Cortex of kidney (tissue), 1 donor: ENCODE results near the gene SNX14.

Source experiments
- DNase-seq: peaks from one replicate; lab custom pipeline; 2025; lab: John Stamatoyannopoulos, UW

SNX14 gene

DNA sequence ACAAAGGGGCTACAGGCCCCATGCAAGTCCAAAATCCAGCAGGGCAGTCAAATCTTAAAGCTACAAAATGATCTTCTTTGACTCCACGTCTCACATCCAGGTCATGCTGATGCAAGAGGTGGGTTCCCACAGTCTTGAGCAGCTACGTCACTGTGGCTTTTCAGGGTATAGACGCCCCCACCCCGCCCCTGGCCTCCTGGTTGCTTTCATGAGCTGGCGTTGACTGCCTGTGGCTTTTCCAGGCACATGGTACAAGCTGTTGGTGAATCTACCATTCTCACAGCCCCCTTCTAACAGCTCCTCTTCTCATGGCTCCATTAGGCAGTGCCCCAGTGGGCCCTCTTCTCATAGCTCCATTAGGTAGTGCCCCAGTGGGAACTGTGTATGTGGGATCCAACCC is 96.8 kb downstream of the SNX14 start:
- no peak for DNase-seq

DNA sequence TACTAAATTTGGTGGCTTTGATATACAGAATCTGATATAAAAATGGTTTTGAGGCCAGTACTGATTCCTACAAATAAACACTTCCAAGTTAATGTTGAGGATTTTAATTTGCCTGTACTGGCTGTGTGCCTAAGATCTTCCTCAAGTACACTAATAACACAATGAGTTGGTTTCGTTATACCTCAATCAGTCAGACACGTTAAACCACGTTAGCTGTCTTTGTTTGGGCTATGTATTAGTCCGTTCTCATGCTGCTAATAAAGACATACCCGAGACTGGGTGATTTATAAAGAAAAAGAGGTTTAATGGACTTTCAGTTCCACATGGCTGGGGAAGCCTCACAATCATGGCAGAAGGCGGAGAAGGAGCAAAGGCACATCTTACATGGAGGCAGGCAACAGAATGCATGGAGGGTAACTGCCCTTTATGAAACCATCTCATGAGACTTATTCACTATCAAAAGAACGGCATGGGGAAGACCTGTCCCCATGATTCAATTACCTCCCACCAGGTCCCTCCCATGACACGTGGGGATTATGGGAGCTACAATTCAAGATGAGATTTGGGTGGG is 97.6 kb downstream of the SNX14 start:
- no peak for DNase-seq

DNA sequence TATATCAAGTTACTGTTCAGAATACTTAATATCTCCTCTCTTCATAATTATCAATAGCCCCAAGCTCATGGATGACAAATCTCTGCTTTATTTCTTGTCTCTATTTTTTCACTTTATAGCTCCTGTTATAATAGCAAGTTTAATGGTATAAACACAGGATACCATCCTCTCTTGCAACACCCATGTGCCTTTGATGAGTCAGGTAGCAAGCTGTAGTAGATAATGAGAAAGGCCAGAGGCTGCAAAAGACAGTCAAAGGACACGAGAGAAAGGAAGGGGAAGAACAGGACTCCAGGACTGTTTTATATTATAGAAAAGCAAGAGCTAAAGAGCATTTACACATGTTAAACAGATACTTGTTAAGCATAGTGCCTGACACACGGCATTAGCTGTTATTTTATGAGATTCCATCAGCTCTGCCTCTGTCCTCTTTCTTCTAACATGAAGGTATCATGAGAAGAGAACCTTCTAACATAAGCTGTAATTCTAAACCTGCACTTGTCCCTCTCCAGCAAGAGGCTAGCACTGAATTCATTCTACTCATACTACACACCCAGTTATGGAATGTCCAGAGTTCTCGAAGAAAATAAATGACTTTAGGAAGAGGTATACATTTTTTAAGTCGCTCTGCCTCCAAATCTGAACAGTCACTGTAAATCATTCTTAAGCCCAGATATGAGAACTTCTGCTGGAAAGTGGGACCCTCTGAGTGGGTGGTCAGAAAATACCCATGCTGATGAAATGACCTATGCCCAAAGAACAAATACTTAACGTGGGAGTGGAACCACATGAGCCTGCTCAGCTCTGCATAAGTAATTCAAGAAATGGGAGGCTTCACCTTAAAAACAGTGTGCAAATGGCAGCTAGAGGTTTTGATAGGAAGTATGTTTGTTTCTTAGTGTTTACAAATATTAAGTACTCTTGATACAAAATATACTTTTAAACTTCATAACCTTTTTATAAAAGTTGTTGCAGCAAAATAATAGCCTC is 98.8 kb downstream of the SNX14 start:
- DNase-seq: no peak

DNA sequence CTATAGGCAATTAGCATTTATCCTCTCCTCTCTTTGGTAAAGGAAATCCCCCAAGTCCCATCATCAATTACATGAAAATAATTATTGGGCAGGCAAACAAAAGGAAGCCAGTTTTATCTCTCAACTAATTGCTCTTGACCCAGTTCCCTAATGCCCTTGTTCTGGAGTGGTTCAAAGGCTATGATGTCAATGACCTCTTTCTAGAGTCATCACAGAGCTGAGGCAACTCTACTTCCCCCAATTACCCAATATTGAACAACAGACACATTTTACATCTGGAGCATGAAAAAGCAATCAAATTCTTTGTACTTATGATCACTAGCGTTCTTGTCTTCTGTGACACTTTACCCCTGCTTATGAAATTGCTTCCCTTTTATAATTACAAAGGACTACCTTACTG is 100.3 kb downstream of the SNX14 start:
- no peak for DNase-seq

DNA sequence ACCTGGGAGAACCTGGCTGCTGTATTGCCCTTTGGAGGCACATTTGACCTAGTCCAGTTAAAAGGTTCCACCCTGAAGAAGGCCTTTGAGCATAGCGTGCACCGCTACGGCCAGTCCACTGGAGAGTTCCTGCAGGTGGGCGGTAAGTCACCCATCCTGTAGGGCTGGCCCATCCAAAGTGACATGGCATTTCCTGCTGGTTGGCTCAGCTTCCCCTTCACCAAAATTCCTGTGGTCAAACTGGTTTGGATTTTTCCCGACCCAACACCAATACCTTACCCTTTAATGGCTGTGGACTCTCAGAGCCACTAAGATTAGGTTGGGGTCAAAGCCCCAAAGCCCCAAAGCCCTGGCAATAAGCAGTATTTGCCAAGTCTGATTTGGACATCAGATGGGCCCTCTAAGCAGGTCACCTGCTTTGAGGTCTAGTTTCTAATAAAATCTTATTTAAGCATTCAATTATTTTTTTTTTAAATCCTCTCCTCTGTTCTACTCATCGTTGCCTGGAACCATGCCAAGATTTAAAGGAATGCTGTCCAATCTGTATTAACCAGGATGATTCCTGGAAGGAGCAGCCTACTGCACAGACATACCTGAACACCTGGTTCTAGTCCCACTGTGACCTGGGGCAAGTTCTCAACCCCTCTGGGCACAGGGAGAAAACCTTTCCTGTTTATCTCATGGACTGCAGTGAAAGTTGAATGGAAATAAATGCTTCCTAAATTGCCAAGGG is 103.0 kb downstream of the SNX14 start:
- DNase-seq: no peak

DNA sequence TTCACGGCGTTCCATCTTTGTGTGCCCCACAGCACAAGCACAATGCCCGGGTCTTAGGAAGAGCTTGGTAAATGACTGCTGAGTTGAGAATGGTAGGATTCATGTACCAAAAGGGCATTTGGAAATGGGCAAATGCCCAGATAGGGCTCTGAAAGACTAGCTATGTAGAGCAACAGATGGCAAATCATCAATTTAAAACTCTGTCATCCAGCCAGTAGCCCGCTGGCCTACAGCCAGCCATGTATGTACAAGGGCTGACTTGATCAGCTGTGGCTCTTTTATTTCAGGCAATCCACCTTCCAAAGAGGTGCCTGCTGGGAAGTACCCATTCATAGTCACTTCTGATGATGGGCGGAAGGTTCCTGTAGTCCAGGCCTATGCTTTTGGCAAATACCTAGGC is 108.7 kb downstream of the SNX14 start:
- no peak for DNase-seq

DNA sequence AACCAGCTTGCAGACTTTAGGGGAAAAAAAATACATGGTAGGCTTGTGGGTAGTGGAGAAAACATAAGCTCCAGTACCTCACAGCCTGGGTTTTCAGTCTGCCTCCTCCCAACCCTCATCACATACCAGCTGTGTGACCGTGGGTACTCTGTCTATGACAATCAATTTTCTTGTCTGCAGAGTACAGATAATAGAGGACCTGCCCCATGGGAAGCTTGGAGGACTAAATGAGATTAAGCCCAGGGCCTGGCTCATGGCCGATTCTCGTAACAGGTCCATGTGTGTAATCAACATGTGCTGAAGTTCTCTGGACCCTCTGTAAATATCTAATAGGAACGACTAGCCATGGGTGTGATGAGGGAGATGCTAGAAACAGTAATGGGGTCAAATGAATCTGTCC is 109.8 kb downstream of the SNX14 start:
- DNase-seq: no peak

DNA sequence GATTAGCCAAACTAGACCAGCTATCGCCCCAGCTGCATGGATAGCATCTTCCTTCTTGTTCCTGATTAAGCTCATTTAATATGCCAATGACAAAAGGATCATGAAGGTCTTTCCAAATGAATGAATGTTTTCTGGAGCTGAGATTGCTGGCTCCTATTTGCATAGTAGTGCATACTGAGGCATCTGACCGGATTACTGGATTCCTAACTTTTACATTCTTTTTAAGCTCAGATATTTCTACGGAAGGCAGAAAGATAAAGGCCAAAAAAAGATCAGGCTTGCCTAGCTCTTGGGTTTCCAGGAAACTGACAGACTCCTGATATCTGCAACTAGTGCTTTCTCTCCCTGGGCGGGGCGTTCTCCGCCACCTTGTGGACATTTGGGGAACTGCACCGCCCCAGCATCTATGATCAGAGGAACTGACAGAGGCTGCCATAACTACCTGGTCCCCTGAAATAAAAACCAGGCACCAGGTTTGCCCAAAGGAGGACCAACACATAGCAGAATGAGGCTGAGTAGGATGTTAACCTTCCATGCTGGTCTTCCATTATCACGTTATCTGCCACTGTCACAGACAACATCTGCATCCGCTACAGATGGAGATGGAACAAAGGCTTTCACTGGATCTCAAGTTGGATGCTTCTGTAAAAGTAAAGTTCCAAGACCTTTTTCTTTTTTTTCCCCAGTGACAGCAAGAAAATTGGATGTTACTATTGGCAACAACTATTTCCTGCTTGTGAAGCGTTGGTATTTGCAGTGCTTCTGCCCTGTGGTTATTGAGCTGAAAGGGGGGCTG is 110.6 kb downstream of the SNX14 start:
- no peak for DNase-seq

DNA sequence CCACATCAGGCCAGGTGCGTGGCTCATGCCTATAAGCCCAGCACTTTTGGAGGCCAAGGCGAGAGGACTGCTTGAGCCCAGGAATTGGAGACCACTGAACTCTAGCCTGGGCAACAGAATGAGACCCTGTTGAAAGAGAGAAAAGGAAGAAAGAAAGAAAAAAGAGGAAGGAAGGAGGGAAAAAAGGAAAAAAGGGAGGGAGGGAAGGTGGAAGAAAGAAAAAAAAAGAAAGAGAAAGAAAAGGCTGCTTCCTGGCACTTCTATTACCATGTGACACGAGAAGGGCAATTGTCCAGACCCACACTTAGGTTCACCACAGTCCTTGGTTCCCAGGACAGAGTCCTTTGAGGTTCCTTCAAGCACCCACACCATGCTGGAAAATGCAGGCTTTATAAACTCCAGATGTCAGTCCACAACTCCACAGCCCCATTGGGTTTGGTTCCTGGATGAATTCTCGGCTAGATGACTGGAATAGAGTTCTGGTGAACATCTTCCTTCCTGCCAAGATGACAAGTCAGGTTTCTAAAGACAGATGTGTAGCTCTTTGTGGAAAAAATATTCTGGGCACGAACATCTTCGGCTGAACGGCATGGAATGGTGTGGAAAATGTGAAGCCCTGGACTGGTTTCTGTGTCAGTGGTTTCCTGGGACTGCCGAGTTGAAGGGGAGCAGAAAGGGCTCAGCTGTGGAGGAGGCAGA is 111.3 kb downstream of the SNX14 start:
- DNase-seq: no peak

DNA sequence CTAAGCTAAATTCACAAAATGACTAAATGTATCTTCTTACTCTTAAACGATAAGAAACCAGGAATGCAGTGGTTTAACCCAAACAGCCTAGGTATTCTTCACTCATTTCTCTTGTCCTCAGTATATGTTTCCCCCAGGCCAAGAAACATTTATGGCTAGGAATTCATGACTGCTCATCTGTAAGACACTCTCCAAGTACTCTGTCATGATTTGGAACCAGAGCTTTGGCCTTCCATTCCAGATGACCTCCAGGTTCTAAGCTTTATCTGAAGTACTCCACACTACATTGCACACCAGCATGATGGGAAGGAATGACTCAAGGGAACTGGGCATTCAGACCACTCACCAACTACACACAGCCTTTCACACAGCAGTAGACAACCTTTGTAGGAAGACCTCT is 114.5 kb downstream of the SNX14 start:
- no peak for DNase-seq

DNA sequence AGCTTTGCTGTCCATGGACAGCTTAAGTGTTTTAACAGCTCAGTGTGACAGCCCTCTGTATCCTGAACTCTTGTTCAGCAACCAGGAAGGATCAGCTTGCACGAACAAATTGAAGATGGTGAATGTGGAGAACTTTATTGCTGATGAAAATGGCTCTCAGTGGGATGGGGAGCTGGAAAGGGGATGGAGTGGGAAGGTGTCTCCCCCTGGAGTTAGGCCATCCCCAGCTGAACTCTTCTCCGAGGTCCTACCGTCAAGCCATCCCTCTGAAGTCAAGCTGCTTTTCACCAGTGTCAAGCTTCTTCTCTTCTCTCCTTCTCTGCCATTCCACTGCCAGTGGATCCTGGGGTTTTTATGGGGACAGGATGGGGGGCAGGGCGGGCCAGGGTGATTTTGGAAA is 117.1 kb downstream of the SNX14 start:
- no peak for DNase-seq

DNA sequence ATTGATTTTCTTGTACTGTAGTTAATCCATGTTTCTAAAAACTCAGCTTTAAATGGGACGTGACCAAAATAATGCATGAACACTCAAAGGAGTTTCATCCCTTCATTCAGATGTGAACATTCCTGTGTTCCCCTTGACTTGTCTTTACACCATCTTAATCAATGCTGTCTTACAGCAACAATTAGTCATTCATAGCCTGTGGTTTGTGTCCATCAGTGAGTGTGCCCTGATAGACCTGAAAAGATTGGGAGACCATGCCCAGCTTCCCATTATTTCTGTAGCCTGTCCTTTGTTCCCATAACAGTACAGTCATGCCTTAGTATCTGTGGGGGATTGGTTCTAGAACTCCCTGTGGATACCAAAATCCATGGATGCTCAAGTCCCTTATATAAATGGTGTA is 119.9 kb downstream of the SNX14 start:
- no peak for DNase-seq

DNA sequence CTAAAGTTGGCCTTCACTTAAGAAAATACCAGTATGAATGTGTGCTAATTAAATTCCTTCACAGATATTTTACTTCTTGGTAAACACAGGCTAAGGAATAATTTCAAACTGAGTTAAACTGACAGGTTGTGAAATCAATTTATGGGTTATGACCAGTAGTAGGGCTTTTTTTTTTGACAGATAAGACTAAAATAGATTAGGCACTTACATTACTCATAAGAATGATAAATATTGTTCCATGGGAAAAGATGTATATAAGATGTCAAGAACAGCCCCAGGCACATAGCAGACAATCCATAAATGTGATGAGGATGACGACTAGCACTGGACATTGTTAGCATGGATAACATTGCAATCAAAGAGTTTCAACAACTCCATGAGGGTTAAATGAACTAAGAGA is 120.9 kb downstream of the SNX14 start:
- DNase-seq: no peak

DNA sequence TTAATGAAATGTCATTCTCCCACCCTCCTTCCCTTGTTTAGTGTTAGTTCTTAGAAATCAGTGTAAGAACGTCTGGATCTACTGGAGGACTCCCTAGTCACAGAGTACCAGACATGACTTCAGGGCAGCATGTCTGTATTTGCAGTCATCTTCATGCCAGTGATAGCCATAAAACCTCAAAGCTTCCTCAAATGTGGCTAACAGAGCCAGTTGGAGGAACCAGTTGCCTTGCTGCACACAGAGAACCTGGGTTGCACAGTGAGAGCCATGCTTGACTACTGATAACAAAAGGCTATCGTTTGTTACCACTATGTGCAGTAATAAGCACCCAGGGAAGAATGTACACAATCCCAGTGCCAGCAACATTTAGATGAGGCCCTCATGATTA is 123.6 kb downstream of the SNX14 start:
- DNase-seq: no peak

DNA sequence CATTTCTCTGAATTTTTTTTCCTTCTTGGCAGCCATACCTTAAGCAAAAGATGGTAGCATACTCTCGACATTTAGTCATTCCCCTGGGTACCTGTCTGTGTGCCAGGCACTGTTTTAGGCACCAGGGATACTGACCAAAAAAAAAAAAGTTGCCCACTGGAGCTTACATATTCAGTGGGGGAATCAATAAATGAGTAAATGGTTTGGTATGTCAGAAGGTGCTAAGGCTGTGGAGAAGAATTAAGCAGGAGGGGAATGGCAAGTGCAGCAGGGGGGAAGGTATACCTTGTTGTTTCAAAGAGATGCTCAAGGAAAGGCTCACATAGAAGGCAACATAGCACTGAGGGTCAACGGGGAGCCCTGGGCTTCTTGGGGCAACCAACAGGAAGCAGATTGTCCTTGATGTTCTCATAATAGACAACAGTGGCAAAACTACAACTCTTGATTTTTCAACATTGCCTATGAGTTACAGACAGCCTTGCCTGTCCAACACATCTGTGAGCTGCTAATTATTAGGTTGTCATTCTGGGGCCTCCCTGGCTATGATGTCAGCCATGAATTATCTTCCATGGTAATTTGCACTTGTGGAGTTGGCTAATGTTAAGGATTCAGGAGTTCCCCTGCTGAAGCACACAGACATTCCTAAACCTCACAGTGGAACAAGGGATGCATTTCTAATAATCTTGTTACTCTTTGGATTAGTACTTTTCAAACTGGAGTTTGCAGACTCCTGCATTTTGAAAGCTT is 124.2 kb downstream of the SNX14 start:
- no peak for DNase-seq

DNA sequence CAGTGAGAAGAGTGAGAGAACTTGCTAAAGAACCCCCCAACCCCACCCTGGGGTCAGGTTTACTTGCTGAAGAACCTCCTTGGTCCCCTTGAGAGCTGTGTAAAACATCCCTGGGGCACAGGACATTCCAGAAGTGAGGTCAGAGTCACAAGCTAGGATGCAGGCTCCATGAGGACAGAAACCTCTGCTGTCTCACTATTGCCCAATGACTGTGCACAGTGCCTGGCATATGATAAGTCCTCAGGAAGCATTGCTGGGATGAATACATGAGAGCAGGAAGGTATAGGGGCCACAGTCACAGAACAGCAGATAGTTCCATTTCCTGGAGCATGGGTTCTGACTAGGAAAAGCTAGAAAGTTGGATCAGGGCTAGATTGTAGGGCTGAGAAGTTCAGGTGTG is 125.3 kb downstream of the SNX14 start:
- no peak for DNase-seq

DNA sequence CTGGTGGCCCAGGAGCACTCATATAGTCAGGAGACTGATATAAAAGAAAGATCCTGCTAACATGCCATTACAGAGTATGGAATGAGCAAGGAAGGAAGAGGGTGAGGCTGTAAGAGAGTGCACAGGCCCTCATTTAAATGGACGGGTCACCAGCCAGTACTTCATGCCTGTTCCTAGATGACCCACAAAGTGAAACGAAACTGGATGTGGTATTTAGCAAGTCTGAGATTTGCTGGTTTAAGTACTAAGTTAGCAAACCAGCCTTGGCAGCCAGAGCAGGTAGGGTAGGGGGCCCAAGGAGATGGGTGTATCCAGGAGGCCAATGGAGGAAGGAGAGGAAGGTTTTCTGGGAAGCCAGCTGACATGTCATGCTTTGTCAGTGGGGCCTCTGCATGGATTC is 127.9 kb downstream of the SNX14 start:
- DNase-seq: no peak

DNA sequence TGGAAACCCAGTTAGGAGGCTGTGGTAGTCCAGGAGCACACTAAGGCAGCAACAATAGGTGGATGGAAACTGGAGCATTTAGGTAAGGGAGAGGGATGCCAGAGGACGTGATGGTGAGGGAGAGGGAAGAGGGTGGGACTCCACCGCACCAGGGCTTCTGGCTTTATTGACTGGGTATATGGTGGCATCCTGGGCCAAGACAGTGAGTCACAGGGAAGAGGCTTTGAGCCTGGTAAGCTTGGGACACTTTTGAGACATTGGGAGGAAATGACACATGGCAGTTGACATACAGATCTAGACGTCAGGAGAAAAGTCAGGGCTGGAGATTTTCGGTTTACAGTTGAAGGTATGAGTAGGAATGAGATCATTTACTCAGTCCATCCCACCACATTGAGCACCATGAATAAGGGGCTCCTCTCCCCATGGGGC is 128.9 kb downstream of the SNX14 start:
- DNase-seq: no peak

DNA sequence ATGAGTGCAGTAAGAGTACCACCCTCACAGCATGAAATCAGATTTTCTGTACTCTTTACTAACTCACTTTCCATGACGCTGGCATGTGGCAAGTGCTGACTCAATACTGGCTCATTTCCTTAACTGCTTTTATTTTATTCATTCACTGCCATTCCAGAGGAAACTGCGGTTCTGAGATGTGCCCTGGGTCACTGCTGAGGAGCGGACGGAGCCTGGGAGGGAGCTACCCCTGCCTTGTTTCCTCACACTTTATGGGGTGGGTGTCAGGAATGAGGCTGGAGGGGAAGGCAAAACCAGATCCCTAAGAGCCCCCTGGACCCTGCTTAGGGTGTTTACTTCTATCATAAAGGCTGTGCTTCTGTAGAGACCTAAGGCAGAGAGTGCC is 129.4 kb downstream of the SNX14 start:
- no peak for DNase-seq

DNA sequence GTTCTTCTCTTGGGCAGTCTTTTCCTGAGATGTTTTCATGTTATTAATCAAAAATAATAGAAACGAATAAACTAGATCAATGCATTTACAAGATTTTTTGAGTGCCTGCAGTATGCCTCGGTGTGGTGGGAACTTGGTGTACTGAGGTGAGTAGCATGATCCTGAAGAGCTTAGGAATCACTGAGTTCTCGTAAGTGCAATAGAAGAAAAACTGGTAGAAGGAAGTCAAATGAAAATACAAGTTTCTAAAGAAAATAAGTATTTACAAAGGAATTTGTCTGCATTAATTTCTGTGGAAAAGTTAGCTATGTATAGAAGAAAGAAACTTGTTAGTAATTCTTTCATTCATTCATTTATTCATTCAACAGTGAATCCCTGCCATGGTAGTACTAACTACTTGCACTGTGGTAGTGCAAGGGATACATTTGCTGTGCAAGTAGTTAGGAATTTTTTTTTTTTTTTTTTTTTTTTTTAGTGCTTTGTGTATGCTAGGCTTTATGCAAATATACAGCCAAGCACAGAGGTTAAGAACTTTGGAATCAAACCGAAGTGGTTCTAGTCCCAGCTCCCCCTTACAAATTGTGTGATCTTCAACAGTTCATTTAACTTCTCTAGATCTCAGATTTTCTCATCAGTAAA is 129.9 kb downstream of the SNX14 start:
- no peak for DNase-seq
